HEK293 (cell line): Measurements from ENCODE around the gene IGLL1.
A peak's percentile ranks its signal among the peaks of the same experiment; 100 is the strongest.
"Not testable (repeated sequence)": the region's sequence is repeated elsewhere in the genome, so short reads cannot be mapped to it uniquely, and the experiment has no call there.

ENCODE experiments used
- CTCF ChIA-PET: fragments of 350-600 bp; formaldehyde crosslinking; extraction: SDS; loops from one replicate; lab custom pipeline; 2021; ENCODE audit warnings: antibody characterized with exemption; lab: Yijun Ruan, JAX
- POLR2A ChIA-PET: fragments of 300-600 bp; formaldehyde crosslinking; extraction: SDS; loops from one replicate; lab custom pipeline; 2020; ENCODE audit warnings: antibody characterized with exemption, inconsistent platforms; lab: Yijun Ruan, JAX
- H3K27ac ChIP-seq: fragments of 200-500 bp; sonication (Bioruptor generic); 2 replicates; pipeline ENCODE4 v1.5.1; 2014; ENCODE audit warnings: low read depth, low read length, control low read depth, inconsistent platforms; ENCODE audit errors: extremely low read depth
- H3K36me3 ChIP-seq, 2 experiments: fragments of 200-500 bp in 1 of 2; sonication (Bioruptor generic) in 1 of 2; 1 replicate in 1 of 2; 2 replicates in 1 of 2; pipeline ENCODE4 v1.5.1; 2014 to 2017; ENCODE audit warnings: inconsistent platforms in 2 of 2, low read length in 2 of 2; ENCODE audit not compliant: control insufficient read depth in 2 of 2, insufficient read depth in 1 of 2
- H3K4me1 ChIP-seq: fragments of 200-500 bp; sonication (Bioruptor generic); 2 replicates; pipeline ENCODE4 v1.5.1; 2014; ENCODE audit warnings: mild to moderate bottlenecking, low read length, inconsistent platforms; ENCODE audit not compliant: control insufficient read depth, insufficient read depth
- H3K4me3 ChIP-seq: 2 replicates; pipeline ENCODE4 v1.5.1; 2011; ENCODE audit warnings: low read depth, mild to moderate bottlenecking, control low read depth, low read length, moderate library complexity
- H3K9me3 ChIP-seq: fragments of 200-500 bp; sonication (Bioruptor generic); 2 replicates; pipeline ENCODE4 v1.5.1; 2014; ENCODE audit warnings: low read depth, low read length, inconsistent platforms; ENCODE audit not compliant: control insufficient read depth, insufficient read depth
- CTCF ChIP-seq: fragments of 450-650 bp; formaldehyde crosslinking; IDR thresholded peaks from 2 replicates; pipeline ENCODE4 v1.5.1; 2016; ENCODE audit warnings: missing biosample characterization, missing genetic modification characterization
- SP7 ChIP-seq: fragments of 450-650 bp; formaldehyde crosslinking; IDR thresholded peaks from 2 replicates; pipeline ENCODE4 v1.5.1; 2016; ENCODE audit warnings: missing biosample characterization, missing genetic modification characterization
- YY2 ChIP-seq: fragments of 450-650 bp; formaldehyde crosslinking; IDR thresholded peaks from 2 replicates; pipeline ENCODE4 v1.5.1; 2016; ENCODE audit warnings: missing biosample characterization, missing genetic modification characterization
- ZEB2 ChIP-seq: fragments of 450-650 bp; formaldehyde crosslinking; IDR thresholded peaks from 2 replicates; pipeline ENCODE4 v1.5.1; 2016; ENCODE audit warnings: missing biosample characterization, missing genetic modification characterization
- ZFHX2 ChIP-seq: fragments of 450-650 bp; formaldehyde crosslinking; conservative IDR thresholded peaks from 2 replicates; pipeline ENCODE4 v1.5.1; 2016; ENCODE audit warnings: missing biosample characterization, missing genetic modification characterization
- ZFP69B ChIP-seq: fragments of 450-650 bp; formaldehyde crosslinking; IDR thresholded peaks from 2 replicates; pipeline ENCODE4 v1.5.1; 2016; ENCODE audit warnings: missing biosample characterization, missing genetic modification characterization
- ZNF2 ChIP-seq: fragments of 450-650 bp; formaldehyde crosslinking; IDR thresholded peaks from 2 replicates; pipeline ENCODE4 v1.5.1; 2016; ENCODE audit warnings: missing biosample characterization, missing genetic modification characterization
- ZNF223 ChIP-seq: fragments of 450-650 bp; formaldehyde crosslinking; IDR thresholded peaks from 2 replicates; pipeline ENCODE4 v1.5.1; 2016; ENCODE audit warnings: missing biosample characterization, missing genetic modification characterization
- ZNF398 ChIP-seq: fragments of 450-650 bp; formaldehyde crosslinking; IDR thresholded peaks from 2 replicates; pipeline ENCODE4 v1.5.1; 2017; ENCODE audit warnings: missing biosample characterization, missing genetic modification characterization
- ZNF670 ChIP-seq: fragments of 450-650 bp; formaldehyde crosslinking; IDR thresholded peaks from 2 replicates; pipeline ENCODE4 v1.5.1; 2016; ENCODE audit warnings: missing biosample characterization, missing genetic modification characterization, low read depth
- TF ChIP-seq, protein P1 (sequence below): fragments of 450-650 bp; formaldehyde crosslinking; IDR thresholded peaks from 2 replicates; pipeline ENCODE4 v1.5.1; 2016; ENCODE audit warnings: missing biosample characterization, missing genetic modification characterization
- TF ChIP-seq, protein P2 (sequence below): fragments of 450-650 bp; formaldehyde crosslinking; conservative IDR thresholded peaks from 2 replicates; pipeline ENCODE4 v1.5.1; 2016; ENCODE audit warnings: low read depth, missing biosample characterization, missing genetic modification characterization

Gene IGLL1

DNA sequence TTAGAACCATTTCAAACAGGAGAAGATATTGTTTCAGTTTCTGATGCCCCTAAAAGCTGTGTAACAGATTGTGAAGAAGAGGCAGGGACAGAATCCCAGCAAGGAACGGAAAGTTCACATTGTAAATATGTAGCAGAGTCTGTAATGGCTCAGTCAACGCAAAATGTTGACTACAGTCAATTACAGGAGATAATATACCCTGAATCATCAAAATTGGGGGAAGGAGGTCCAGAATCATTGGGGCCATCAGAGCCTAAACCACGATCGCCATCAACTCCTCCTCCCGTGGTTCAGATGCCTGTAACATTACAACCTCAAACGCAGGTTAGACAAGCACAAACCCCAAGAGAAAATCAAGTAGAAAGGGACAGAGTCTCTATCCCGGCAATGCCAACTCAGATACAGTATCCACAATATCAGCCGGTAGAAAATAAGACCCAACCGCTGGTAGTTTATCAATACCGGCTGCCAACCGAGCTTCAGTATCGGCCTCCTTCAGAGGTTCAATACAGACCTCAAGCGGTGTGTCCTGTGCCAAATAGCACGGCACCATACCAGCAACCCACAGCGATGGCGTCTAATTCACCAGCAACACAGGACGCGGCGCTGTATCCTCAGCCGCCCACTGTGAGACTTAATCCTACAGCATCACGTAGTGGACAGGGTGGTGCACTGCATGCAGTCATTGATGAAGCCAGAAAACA lies 40.8 kb downstream of the IGLL1 start (continued):
- TF ChIP-seq ZNF223 (tag by site-specific recombination) (0 out of 2 replicates have a peak, but pooled peaks have one; percentile 48), SP7 (peak; percentile 37; the same call in 1 of the 2 replicates), ZEB2 (tag by site-specific recombination) (no peak), ZNF2 (peak; percentile 56; the same call in 1 of the 2 replicates), YY2 (tag by site-specific recombination) (peak; percentile 62), ZNF670 (tag by site-specific recombination) (no peak), ZFP69B (tag by site-specific recombination) (no peak), ZNF398 (tag by site-specific recombination) (no peak), CTCF (peak; percentile 96), ZFHX2 (tag by site-specific recombination) (peak; percentile 53)
- TF ChIP-seq, protein P1, sequence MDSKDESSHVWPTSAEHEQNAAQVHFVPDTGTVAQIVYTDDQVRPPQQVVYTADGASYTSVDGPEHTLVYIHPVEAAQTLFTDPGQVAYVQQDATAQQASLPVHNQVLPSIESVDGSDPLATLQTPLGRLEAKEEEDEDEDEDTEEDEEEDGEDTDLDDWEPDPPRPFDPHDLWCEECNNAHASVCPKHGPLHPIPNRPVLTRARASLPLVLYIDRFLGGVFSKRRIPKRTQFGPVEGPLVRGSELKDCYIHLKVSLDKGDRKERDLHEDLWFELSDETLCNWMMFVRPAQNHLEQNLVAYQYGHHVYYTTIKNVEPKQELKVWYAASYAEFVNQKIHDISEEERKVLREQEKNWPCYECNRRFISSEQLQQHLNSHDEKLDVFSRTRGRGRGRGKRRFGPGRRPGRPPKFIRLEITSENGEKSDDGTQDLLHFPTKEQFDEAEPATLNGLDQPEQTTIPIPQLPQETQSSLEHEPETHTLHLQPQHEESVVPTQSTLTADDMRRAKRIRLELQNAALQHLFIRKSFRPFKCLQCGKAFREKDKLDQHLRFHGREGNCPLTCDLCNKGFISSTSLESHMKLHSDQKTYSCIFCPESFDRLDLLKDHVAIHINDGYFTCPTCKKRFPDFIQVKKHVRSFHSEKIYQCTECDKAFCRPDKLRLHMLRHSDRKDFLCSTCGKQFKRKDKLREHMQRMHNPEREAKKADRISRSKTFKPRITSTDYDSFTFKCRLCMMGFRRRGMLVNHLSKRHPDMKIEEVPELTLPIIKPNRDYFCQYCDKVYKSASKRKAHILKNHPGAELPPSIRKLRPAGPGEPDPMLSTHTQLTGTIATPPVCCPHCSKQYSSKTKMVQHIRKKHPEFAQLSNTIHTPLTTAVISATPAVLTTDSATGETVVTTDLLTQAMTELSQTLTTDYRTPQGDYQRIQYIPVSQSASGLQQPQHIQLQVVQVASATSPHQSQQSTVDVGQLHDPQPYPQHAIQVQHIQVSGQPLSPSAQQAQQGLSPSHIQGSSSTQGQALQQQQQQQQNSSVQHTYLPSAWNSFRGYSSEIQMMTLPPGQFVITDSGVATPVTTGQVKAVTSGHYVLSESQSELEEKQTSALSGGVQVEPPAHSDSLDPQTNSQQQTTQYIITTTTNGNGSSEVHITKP = 0 out of 2 replicates have a peak, but pooled peaks have one; percentile 18
- TF ChIP-seq, protein P2, sequence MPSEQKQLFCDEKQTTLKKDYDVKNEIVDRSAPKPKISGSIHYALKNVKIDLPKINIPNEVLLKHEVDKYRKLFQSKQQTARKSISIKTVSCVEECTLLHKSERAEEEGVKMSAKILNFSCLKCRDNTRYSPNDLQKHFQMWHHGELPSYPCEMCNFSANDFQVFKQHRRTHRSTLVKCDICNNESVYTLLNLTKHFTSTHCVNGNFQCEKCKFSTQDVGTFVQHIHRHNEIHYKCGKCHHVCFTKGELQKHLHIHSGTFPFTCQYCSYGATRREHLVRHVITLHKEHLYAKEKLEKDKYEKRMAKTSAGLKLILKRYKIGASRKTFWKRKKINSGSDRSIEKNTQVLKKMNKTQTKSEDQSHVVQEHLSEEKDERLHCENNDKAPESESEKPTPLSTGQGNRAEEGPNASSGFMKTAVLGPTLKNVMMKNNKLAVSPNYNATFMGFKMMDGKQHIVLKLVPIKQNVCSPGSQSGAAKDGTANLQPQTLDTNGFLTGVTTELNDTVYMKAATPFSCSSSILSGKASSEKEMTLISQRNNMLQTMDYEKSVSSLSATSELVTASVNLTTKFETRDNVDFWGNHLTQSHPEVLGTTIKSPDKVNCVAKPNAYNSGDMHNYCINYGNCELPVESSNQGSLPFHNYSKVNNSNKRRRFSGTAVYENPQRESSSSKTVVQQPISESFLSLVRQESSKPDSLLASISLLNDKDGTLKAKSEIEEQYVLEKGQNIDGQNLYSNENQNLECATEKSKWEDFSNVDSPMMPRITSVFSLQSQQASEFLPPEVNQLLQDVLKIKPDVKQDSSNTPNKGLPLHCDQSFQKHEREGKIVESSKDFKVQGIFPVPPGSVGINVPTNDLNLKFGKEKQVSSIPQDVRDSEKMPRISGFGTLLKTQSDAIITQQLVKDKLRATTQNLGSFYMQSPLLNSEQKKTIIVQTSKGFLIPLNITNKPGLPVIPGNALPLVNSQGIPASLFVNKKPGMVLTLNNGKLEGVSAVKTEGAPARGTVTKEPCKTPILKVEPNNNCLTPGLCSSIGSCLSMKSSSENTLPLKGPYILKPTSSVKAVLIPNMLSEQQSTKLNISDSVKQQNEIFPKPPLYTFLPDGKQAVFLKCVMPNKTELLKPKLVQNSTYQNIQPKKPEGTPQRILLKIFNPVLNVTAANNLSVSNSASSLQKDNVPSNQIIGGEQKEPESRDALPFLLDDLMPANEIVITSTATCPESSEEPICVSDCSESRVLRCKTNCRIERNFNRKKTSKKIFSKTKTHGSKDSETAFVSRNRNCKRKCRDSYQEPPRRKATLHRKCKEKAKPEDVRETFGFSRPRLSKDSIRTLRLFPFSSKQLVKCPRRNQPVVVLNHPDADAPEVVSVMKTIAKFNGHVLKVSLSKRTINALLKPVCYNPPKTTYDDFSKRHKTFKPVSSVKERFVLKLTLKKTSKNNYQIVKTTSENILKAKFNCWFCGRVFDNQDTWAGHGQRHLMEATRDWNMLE (tag by site-specific recombination) = peak; percentile 33; the same call in 1 of the 2 replicates

DNA sequence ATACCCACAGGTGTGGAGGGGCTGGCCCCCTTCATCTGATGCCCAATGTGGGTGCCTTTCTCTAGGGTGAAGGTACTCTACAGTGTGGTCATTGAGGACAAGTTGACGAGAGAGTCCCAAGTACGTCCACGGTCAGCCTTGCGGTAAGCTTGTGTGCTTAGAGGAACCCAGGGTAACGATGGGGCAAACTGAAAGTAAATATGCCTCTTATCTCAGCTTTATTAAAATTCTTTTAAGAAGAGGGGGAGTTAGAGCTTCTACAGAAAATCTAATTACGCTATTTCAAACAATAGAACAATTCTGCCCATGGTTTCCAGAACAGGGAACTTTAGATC lies 41.4 kb downstream of the IGLL1 start:
- H3K4me3 ChIP-seq, H3K36me3 ChIP-seq, H3K4me1 ChIP-seq, POLR2A ChIA-PET, H3K9me3 ChIP-seq, H3K27ac ChIP-seq: not testable (repeated sequence)
- CTCF ChIA-PET = interaction anchor here (0.6 to 2.0 kb wide), 17 partner anchors 12 to 312 kb away, joined by 3 to 15 read pairs (median 4); no protein-coding TSS in a partner anchor

- H3K27ac ChIP-seq, H3K36me3 ChIP-seq, H3K9me3 ChIP-seq, H3K4me3 ChIP-seq, H3K4me1 ChIP-seq, POLR2A ChIA-PET: not testable (repeated sequence)
- CTCF ChIA-PET = interaction anchor here (0.6 to 2.0 kb wide), 14 partner anchors 11 to 452 kb away, joined by 3 to 15 read pairs (median 3); no protein-coding TSS in a partner anchor
These were observed 42.0 kb downstream of the IGLL1 start for GRCh38 chr22:23537830-23538695.
